SK-N-MC (cell line): ENCODE data around the gene MAEA.

Experiments
- EZH2 ChIP-seq: fragments of 200-600 bp; sonication (generic); IDR thresholded peaks from one replicate; pipeline ENCODE4 v1.6.1; 2017; ENCODE audit warnings: antibody characterized with exemption
- POLR2AphosphoS5 ChIP-seq: IDR thresholded peaks from 2 replicates; pipeline ENCODE4 v1.6.1; 2012; ENCODE audit warnings: mild to moderate bottlenecking, low read depth, low read length, borderline replicate concordance

GRCh38 chr4:1379801-1380331 is 90.2 kb downstream of the MAEA start:
- TF ChIP-seq EZH2 (no peak), POLR2AphosphoS5 (no peak)
